ENCODE measurements around the gene PCID2. TPM values are rescaled to one million over a fixed set of nuclear protein-coding genes. Genes with fewer than 3 reads are reported as not detected.

Gene PCID2
- total and polyA plus RNA-seq, 2 of the 13 experiments (the other 11 are each of a cell fraction or from before 2014, with no cell fraction given) = 65.0 to 111 TPM

GRCh38 chr13:113220141-113220598 is 11.7 kb upstream of the PCID2 start (continued):
- TF ChIP-seq IRX3 (CRISPR knock-in tag; IDR thresholded peaks at IDR 0.05; ENCODE audit: borderline replicate concordance, low read depth) = no peak
- TF ChIP-seq HOXA7 (CRISPR knock-in tag; IDR thresholded peaks at IDR 0.05) = no peak
- TF ChIP-seq, protein P1, sequence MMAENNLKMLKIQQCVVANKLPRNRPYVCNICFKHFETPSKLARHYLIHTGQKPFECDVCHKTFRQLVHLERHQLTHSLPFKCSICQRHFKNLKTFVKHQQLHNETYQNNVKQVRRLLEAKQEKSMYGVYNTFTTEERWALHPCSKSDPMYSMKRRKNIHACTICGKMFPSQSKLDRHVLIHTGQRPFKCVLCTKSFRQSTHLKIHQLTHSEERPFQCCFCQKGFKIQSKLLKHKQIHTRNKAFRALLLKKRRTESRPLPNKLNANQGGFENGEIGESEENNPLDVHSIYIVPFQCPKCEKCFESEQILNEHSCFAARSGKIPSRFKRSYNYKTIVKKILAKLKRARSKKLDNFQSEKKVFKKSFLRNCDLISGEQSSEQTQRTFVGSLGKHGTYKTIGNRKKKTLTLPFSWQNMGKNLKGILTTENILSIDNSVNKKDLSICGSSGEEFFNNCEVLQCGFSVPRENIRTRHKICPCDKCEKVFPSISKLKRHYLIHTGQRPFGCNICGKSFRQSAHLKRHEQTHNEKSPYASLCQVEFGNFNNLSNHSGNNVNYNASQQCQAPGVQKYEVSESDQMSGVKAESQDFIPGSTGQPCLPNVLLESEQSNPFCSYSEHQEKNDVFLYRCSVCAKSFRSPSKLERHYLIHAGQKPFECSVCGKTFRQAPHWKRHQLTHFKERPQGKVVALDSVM (CRISPR knock-in tag; IDR thresholded peaks at IDR 0.05) = no peak
- no peak for TF ChIP-seq ZNF672 (CRISPR knock-in tag; IDR thresholded peaks at IDR 0.05)
- TF ChIP-seq, protein P2, sequence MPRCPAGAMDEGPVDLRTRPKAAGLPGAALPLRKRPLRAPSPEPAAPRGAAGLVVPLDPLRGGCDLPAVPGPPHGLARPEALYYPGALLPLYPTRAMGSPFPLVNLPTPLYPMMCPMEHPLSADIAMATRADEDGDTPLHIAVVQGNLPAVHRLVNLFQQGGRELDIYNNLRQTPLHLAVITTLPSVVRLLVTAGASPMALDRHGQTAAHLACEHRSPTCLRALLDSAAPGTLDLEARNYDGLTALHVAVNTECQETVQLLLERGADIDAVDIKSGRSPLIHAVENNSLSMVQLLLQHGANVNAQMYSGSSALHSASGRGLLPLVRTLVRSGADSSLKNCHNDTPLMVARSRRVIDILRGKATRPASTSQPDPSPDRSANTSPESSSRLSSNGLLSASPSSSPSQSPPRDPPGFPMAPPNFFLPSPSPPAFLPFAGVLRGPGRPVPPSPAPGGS (CRISPR knock-in tag; IDR thresholded peaks at IDR 0.05) = no peak
- TF ChIP-seq, protein P3, sequence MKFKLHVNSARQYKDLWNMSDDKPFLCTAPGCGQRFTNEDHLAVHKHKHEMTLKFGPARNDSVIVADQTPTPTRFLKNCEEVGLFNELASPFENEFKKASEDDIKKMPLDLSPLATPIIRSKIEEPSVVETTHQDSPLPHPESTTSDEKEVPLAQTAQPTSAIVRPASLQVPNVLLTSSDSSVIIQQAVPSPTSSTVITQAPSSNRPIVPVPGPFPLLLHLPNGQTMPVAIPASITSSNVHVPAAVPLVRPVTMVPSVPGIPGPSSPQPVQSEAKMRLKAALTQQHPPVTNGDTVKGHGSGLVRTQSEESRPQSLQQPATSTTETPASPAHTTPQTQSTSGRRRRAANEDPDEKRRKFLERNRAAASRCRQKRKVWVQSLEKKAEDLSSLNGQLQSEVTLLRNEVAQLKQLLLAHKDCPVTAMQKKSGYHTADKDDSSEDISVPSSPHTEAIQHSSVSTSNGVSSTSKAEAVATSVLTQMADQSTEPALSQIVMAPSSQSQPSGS (CRISPR knock-in tag; IDR thresholded peaks at IDR 0.05) = 0 out of 2 replicates have a peak, but pooled peaks have one; percentile 47
- TF ChIP-seq ERF (CRISPR knock-in tag; IDR thresholded peaks at IDR 0.05) = no peak; the same call in 1 of the 2 replicates
- peak; percentile 94 for TF ChIP-seq ZBTB42 (CRISPR knock-in tag; IDR thresholded peaks at IDR 0.05)
- no peak for TF ChIP-seq HDAC6 (IDR thresholded peaks at IDR 0.05; ENCODE audit: low read depth, low read length)
- TF ChIP-seq BCLAF1 (IDR thresholded peaks at IDR 0.05) = no peak
- no peak; the same call in 1 of the 2 replicates for TF ChIP-seq REPIN1 (CRISPR knock-in tag; IDR thresholded peaks at IDR 0.05; ENCODE audit: borderline replicate concordance, low read depth)
- TF ChIP-seq SNAI1 (CRISPR knock-in tag; IDR thresholded peaks at IDR 0.05; ENCODE audit: borderline replicate concordance) = no peak
- no peak for TF ChIP-seq FOXK2 (IDR thresholded peaks at IDR 0.05)
- no peak for TF ChIP-seq DMTF1 (CRISPR knock-in tag; IDR thresholded peaks at IDR 0.05)
- no peak for TF ChIP-seq ZNF790 (CRISPR knock-in tag; IDR thresholded peaks at IDR 0.05; ENCODE audit: borderline replicate concordance)
- TF ChIP-seq EED (CRISPR knock-in tag; IDR thresholded peaks at IDR 0.05) = no peak
- TF ChIP-seq NFIB (CRISPR knock-in tag; IDR thresholded peaks at IDR 0.05; ENCODE audit: borderline replicate concordance) = peak; percentile 74; the same call in 1 of the 2 replicates
- no peak; the same call in 1 of the 2 replicates for TF ChIP-seq ZMYM4 (CRISPR knock-in tag; IDR thresholded peaks at IDR 0.05)
- TF ChIP-seq ZNF484 (CRISPR knock-in tag; IDR thresholded peaks at IDR 0.05; ENCODE audit: borderline replicate concordance, low read depth) = no peak
- TF ChIP-seq ZSCAN22 (CRISPR knock-in tag; IDR thresholded peaks at IDR 0.05) = no peak
- no peak for TF ChIP-seq FOSL1 (CRISPR knock-in tag; IDR thresholded peaks at IDR 0.05; ENCODE audit: borderline replicate concordance)

Data from HepG2 (cell line).